GM15510 (cell line): ENCODE data around the gene GMDS.

ENCODE experiments used
- POLR2A ChIP-seq: IDR thresholded peaks from 3 replicates; pipeline ENCODE4 v1.6.1; 2011; ENCODE audit warnings: borderline replicate concordance; ENCODE audit not compliant: insufficient read length; ENCODE audit errors: extremely low read depth

GMDS gene

DNA sequence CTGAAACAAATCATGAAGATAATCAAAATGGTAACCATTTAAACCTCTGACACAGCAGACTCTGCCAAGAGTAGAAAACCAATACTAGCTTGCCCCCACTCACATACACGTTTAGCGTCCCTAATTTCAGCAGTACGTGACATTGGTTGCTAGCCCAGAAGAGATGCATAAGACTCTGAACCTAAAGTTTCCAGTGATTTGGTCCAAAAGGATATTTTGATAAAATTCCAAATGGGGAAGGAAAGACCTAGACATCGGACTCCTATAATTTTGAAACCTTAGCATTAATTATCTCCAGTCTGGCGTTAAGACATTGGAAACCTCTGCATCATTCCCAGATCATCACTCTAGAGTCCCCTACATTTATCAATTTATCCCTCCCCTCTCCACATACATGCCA is 98.1 kb downstream of the GMDS start:
- no peak for TF ChIP-seq POLR2A

DNA sequence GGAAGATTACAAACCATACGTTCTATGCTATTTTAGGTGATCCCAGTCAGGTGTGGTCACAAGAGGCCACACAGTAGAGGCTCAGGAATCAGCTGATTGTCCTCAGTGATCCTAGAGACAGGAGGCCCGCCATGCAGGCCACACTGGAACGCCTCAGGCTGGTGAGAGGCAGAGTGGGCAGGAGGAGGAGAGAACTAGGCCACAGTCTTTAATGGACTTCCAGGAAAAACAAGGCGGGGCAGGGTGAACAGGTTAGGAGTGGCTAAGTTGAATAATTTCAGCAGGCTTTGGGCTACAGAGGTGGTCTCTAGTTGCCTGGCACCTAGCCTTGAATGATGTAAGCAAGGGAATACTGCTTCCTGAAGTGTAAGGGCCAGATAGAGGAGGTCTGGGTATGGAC is 101.2 kb downstream of the GMDS start:
- no peak for TF ChIP-seq POLR2A

DNA sequence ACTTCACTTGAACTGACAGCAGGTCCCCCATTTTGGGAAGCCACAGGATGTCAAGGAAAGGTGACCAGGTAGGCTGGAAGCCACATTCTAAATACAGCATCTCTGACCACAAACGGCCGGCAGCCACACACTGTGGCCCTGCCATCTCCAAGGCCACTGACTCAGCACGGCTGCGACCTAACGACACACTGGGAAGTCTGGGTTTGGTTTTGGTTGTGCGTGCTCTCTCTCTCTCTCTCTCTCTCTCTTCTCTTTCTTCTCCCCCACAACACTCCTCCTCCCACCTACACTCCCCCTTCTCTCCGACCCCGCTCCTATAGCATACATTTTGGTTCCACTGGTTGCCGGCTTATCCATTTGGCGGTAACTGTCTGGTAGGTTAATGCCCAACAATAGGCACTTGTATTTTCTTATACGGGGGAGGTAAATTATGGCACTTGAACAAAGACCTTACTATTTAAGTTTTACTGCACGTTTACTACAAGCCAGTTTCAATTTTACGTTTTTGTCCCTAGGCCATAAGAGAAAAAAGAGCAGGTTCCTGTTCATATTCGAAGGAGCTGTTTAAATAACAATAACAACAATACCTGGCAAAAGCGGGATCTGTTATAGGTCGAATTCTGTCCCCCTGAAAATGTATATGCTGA is 103.6 kb downstream of the GMDS start:
- TF ChIP-seq POLR2A = no peak

DNA sequence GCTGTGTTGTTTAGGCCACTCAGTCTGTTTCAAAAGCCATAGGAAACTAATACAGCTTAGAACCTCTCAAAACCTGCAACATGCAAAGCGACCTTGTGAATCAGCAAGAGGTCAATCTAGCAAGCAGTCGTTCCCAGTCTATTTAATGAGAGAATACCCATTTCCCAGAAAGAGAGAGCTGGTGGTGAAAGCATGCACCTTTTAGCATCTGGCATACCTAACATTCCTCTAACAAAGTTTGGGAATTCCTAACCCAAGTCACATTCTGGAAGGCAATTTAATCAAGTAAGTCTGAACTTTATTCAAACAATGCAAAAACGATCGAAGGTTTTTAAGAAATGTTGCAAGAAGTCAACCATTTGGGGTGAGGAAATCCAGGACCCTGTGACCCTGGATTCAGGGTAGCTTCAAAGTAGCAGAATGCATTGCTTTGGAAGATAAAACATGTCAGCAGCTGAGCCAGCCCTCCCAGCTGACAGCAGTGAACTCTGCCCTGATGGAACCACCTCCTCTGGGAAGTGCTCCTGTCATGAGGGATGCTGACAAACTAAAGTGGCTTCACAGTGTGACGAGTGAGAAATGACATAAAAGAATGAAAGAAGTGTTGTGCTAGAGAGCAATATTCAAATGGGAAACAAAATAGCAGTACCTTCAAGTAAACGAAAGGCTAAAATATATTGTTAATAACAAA is 104.8 kb downstream of the GMDS start:
- no peak for TF ChIP-seq POLR2A

DNA sequence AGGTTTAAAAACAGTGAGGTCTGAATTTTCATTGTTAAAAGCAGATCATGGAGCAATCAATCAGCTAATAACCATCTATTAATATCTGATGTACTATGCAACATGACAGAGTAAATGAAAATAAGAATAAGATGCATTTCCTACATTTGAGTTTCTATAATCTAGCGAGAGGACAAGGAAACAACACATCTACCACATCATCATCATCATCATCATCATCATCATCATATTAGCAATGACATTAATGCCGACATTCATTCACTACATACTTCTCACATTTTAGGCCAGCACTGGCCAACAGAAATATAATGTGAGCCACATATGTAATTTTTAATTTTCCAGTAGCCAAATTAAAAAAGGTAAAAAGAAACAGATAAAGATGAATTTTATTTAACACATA is 110.0 kb downstream of the GMDS start:
- no peak for TF ChIP-seq POLR2A

GRCh38 chr6:2134554-2134953 is 110.9 kb downstream of the GMDS start:
- TF ChIP-seq POLR2A = no peak

- no peak for TF ChIP-seq POLR2A
Observed at GRCh38 chr6:2133716-2134310, 111.6 kb downstream of the GMDS start.

DNA sequence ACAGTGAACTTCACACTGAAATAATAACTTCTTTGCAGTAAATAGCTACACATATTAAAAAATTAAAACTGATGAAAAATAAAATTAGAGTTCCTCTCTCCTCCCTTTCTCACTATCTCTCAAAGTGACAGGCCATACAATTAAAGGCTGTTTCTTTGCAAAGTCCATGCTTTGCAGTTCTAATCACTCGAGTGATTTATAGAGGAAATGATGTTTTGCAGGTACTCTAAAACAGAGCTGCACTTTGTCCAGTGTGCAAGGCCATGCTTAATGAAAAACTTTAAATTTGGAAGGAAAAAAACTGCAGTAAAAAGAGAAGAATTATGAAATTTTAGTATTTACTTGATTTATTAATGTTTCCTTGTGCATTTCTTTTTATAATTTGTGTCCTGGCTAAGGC is 112.5 kb downstream of the GMDS start:
- no peak for TF ChIP-seq POLR2A

DNA sequence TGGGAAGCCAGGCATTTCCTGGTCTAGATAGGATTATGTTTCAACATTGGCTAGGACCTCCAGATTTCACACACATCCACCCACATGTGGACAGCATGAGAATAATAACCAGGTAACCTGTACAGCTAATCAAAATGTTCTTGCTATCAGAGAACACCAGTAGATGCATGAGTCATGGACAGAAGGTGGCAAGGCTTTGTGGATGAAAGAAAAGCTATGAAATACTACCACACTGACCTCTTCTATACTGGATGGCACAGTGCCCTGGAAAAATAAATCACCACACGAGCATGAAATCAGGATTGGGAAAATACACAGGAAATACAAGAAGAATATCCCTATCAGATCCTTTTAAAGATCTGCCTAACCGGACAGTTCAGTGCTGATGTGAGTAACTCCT is 113.0 kb downstream of the GMDS start:
- no peak for TF ChIP-seq POLR2A

GRCh38 chr6:2129182-2129621 is 116.2 kb downstream of the GMDS start:
- no peak for TF ChIP-seq POLR2A

DNA sequence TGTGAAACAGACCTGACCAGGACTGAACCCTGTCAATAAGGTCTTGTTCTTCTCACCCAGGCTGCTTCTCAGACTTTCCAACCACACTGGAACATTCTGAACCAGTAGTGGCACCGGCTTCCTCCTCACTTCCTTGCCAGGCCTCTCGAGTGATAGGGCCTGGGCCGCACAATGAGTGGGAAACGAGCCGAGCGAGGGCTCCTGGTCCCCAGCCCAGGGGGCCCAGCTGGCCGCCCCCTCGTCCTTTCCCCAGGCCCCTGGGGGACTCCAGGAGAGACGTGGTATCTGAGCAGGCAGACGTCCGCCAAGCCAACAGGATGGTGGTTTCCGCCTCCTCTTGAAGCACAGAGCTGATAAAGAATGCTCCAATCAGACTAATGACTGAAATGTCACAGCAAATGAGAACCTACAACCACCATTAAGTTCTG is 117.9 kb downstream of the GMDS start:
- no peak for TF ChIP-seq POLR2A

- TF ChIP-seq POLR2A = no peak
Observed at GRCh38 chr6:2126351-2126750, 119.1 kb downstream of the GMDS start.

GRCh38 chr6:2125158-2125557 is 120.2 kb downstream of the GMDS start:
- TF ChIP-seq POLR2A = no peak

DNA sequence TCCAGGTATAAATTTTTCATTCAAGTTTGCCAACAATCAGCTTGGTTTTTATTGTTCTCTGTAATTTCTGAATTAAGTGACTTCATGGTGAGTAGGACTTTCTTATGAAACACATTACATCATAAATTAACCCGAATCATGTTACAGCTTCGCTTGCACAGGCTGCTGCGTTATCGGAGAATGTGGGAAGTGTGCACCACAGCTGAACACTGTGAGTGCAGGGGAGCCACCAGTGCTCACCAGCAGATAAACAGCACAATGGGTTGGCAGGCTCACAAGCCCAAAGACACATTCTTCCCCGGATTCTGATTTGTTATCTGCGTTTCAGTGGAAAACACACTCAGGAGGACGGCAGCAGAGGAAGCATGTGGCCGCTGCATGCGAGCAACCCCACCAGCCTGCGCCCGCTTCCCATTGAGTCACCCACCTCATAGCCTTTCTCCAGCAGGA is 121.1 kb downstream of the GMDS start:
- TF ChIP-seq POLR2A = no peak

- no peak for TF ChIP-seq POLR2A
Observed at GRCh38 chr6:2120912-2121311, 124.5 kb downstream of the GMDS start.

DNA sequence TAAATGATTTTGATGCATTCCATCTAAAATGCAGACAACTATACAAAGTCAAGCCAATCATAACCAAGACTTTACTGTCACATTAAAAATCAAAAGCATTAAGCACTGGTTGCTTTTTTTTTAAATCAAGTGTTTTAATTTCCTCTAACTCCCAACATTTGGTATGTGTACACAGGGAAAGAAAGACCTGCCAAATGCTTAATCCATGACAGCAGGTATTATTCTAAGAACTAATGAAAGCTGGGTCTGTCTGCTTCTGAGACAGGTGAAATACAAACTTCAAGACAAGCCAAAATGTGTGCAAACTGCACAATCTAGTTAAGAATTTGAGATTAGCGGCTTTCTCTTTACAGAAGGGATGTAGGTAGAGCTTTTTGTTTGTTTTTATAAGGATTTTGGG is 126.1 kb downstream of the GMDS start:
- no peak for TF ChIP-seq POLR2A
